Cardiac muscle cell (in vitro differentiated cells and primary cell): ENCODE measurements around the gene HS6ST1. TPM values are rescaled to one million over a fixed set of nuclear protein-coding genes. Genes with fewer than 3 reads are reported as not detected.
"Not testable (repeated sequence)": the region's sequence is repeated elsewhere in the genome, so short reads cannot be mapped to it uniquely, and the experiment has no call there.

Experiments used
- DNase-seq, 2 donors: peaks; one replicate each; pipeline versions ENCODE4 v3.0.0 to v3.0.0-alpha.2; 2010 to 2017; ENCODE audit warnings: low read depth in 1 of 2, low spot score in 1 of 2
- H3K27ac ChIP-seq: fragments of 200-600 bp; sonication (generic); 2 replicates; pipeline ENCODE4 v1.5.1; 2016
- H3K27me3 ChIP-seq: fragments of 200-600 bp; sonication (generic); 2 replicates; pipeline ENCODE4 v1.6.0; 2016; ENCODE audit warnings: control low read depth
- H3K36me3 ChIP-seq: fragments of 200-600 bp; sonication (generic); 2 replicates; pipeline ENCODE4 v1.5.1; 2016; ENCODE audit warnings: control low read depth
- H3K4me1 ChIP-seq: fragments of 200-600 bp; sonication (generic); 2 replicates; pipeline ENCODE4 v1.8.1; 2017; ENCODE audit warnings: low read depth, mild to moderate bottlenecking, mixed run types
- H3K4me3 ChIP-seq: fragments of 200-600 bp; sonication (generic); 2 replicates; pipeline ENCODE4 v1.5.1; 2016; ENCODE audit warnings: mild to moderate bottlenecking
- H3K9me3 ChIP-seq: fragments of 200-600 bp; sonication (generic); 2 replicates; pipeline ENCODE4 v1.5.1; 2017; ENCODE audit warnings: low read depth, mild to moderate bottlenecking, control low read depth
- polyA plus RNA-seq: library from polyadenylated mRNA; unstranded; fragments of >200 nt; fragmentation: Nextera tagmentation; extraction: Ambion mirVana; gene quantifications from 2 replicates; pipeline ENCODE4 v1.2.1, GENCODE V29; 2016
- total RNA-seq: library from RNA; depleted of rRNA; stranded (reverse); fragments of >200 nt; gene quantifications from 2 replicates; pipeline ENCODE4 v1.2.3, GENCODE V29; 2016
- TF ChIP-seq, protein P1 (sequence below): IDR thresholded peaks from 2 replicates; pipeline ENCODE4 v1.5.1; 2012; ENCODE audit warnings: low read depth, mild to moderate bottlenecking, low read length

HS6ST1 gene
- total and polyA plus RNA-seq, 2 experiments from 2014 or later: 22.9 to 24.5 TPM

- no peaks in the 10 kb centered on the region for H3K36me3 ChIP-seq
- DNase-seq: no peak
- H3K27ac ChIP-seq: no peak overlapping the region
- no peaks in the 10 kb centered on the region for H3K27me3 ChIP-seq
- no peaks in the 10 kb centered on the region for H3K9me3 ChIP-seq
- H3K4me3 ChIP-seq: no peak overlapping the region
- no peaks in the 10 kb centered on the region for H3K4me1 ChIP-seq
- TF ChIP-seq, protein P1, sequence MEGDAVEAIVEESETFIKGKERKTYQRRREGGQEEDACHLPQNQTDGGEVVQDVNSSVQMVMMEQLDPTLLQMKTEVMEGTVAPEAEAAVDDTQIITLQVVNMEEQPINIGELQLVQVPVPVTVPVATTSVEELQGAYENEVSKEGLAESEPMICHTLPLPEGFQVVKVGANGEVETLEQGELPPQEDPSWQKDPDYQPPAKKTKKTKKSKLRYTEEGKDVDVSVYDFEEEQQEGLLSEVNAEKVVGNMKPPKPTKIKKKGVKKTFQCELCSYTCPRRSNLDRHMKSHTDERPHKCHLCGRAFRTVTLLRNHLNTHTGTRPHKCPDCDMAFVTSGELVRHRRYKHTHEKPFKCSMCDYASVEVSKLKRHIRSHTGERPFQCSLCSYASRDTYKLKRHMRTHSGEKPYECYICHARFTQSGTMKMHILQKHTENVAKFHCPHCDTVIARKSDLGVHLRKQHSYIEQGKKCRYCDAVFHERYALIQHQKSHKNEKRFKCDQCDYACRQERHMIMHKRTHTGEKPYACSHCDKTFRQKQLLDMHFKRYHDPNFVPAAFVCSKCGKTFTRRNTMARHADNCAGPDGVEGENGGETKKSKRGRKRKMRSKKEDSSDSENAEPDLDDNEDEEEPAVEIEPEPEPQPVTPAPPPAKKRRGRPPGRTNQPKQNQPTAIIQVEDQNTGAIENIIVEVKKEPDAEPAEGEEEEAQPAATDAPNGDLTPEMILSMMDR: no peak
Measured at GRCh38 chr2:128271911-128272600, 46.6 kb downstream of the HS6ST1 start.

- no peaks in the 10 kb centered on the region for H3K4me1 ChIP-seq
- no peaks in the 10 kb centered on the region for H3K36me3 ChIP-seq
- no peak for DNase-seq
- TF ChIP-seq, protein P1: no peak
- no peaks in the 10 kb centered on the region for H3K27me3 ChIP-seq
- no peak overlapping the region for H3K4me3 ChIP-seq
- no peak overlapping the region for H3K27ac ChIP-seq
- no peaks in the 10 kb centered on the region for H3K9me3 ChIP-seq
Measured at GRCh38 chr2:128271597-128271910, 47.1 kb downstream of the HS6ST1 start.

GRCh38 chr2:128270672-128271596, 47.7 kb downstream of the HS6ST1 start:
- H3K4me3 ChIP-seq: no peak overlapping the region
- no peaks in the 10 kb centered on the region for H3K9me3 ChIP-seq
- TF ChIP-seq, protein P1: no peak
- no peaks in the 10 kb centered on the region for H3K4me1 ChIP-seq
- H3K36me3 ChIP-seq: no peaks in the 10 kb centered on the region
- H3K27me3 ChIP-seq: no peaks in the 10 kb centered on the region
- no peak overlapping the region for H3K27ac ChIP-seq
- DNase-seq: no peak

- TF ChIP-seq, protein P1: no peak
- no peaks in the 10 kb centered on the region for H3K27me3 ChIP-seq
- H3K4me1 ChIP-seq: no peaks in the 10 kb centered on the region
- H3K9me3 ChIP-seq: no peaks in the 10 kb centered on the region
- H3K36me3 ChIP-seq: no peaks in the 10 kb centered on the region
- no peak overlapping the region for H3K27ac ChIP-seq
- no peak for DNase-seq
- H3K4me3 ChIP-seq: no peak overlapping the region
Measured at GRCh38 chr2:128269990-128270671, 48.5 kb downstream of the HS6ST1 start.

DNA sequence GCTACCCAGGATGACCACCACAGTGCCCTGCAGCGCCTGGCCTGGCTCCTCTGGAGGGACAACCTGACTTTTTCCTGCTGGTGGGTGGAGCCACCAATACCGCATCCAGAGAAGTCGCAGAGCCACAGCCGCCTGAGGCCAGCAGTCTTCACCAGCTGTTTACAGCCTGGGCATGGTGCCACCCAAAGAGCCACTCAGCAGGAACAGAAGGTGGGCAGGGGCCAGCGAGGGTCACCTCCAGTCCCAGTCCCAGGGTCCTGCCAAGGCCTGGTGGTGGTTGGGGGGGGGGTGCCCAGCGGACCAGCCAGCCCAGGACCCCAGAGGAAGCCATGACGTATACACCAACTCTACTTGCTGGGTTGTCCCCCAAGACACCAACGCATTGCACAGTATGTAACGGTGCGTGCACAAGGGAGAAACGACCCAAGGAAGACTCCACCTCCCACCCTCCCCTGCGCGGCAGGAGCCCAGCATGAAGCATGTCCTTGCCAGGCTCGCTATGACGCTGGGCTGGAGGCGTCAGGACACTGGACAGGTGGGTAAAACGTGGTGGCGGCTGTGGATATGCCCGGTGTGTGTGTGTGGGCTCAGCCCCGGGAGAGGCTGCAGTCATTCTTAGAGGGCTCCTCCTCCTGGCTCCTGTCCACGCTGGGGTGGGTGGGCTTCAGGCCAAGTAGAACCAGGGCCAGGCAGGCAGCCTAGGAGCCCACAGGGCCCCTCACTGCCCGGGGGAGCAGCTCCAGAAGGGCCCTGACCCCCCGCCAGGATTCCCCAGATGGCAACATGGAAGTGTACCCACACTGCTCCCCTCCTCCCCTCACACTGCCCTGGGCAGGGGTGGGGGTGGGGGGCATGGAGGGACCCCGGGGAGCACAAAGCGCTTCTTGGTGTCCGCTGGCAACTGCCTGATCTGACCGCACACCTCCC, 49.3 kb downstream of the HS6ST1 start:
- no peaks in the 10 kb centered on the region for H3K36me3 ChIP-seq
- H3K4me3 ChIP-seq: no peak overlapping the region
- H3K9me3 ChIP-seq: no peaks in the 10 kb centered on the region
- DNase-seq: no peak
- H3K27ac ChIP-seq: no peak overlapping the region
- H3K27me3 ChIP-seq: no peaks in the 10 kb centered on the region
- TF ChIP-seq, protein P1: no peak
- no peaks in the 10 kb centered on the region for H3K4me1 ChIP-seq

- not testable (repeated sequence) for DNase-seq, H3K27me3 ChIP-seq, H3K36me3 ChIP-seq, H3K27ac ChIP-seq, H3K4me3 ChIP-seq, H3K9me3 ChIP-seq, H3K4me1 ChIP-seq
Measured at GRCh38 chr2:128268611-128269010, 50.1 kb downstream of the HS6ST1 start.

- not testable (repeated sequence) for H3K27ac ChIP-seq, H3K9me3 ChIP-seq, H3K36me3 ChIP-seq, H3K4me3 ChIP-seq, H3K4me1 ChIP-seq, DNase-seq, H3K27me3 ChIP-seq
Measured at GRCh38 chr2:128268145-128268544, 50.5 kb downstream of the HS6ST1 start.

DNA sequence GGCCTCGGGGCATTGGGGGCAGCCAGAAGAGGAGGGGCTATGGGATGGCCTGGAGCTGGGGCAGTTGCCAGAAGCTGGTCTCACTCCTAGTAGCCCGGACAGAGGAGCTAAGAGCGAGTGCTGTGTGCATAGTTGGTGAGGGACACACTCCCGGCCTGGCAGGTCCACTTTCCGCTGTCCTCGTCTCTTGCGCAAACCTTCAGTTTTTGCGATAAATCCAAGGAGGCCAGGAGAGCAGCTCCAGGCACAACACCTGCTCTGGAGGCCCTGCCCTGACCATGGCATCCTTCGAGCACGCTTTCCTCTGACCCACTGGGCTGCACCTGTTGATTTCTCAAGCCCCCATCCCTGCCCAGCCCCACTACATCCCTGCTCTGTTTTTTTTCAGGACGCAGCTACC, 51.0 kb downstream of the HS6ST1 start:
- not testable (repeated sequence) for H3K36me3 ChIP-seq, H3K4me1 ChIP-seq, H3K27me3 ChIP-seq, H3K4me3 ChIP-seq, DNase-seq, H3K27ac ChIP-seq, H3K9me3 ChIP-seq
